Ovary (tissue), 3 donors: ENCODE results near the gene PEX10.

Experiments
- CTCF ChIP-seq, 3 donors: fragments of 450-650 bp in 2 of 3; fragments of 200-600 bp in 1 of 3; IDR thresholded peaks; one replicate each; pipeline versions ENCODE4 v1.5.1 to v1.8.0; 2016 to 2022; ENCODE audit warnings: antibody characterized with exemption in 3 of 3, mild to moderate bottlenecking in 1 of 3
- EP300 ChIP-seq: sonication (generic); formaldehyde crosslinking; IDR thresholded peaks from one replicate; pipeline ENCODE4 v1.6.1; 2017; ENCODE audit warnings: antibody characterized with exemption
- POLR2A ChIP-seq: fragments of 450-650 bp; IDR thresholded peaks from one replicate; pipeline ENCODE4 v1.6.1; 2017; ENCODE audit warnings: antibody characterized with exemption, mild to moderate bottlenecking, moderate library complexity
- donor health status: DM: no; HTN: no; CAD: no.

GRCh38 chr1:2391041-2391930 is 21.1 kb downstream of the PEX10 start, which contains the start of the genes MORN1 and RER1:
- peak; percentile 64 for TF ChIP-seq EP300
- TF ChIP-seq CTCF (IDR thresholded peaks at IDR 0.05): no peak
- TF ChIP-seq POLR2A: peak; percentile 90
